ENCODE results near the gene WNT3A.
A peak's percentile ranks its signal among the peaks of the same experiment; 100 is the strongest.

Gene WNT3A

DNA sequence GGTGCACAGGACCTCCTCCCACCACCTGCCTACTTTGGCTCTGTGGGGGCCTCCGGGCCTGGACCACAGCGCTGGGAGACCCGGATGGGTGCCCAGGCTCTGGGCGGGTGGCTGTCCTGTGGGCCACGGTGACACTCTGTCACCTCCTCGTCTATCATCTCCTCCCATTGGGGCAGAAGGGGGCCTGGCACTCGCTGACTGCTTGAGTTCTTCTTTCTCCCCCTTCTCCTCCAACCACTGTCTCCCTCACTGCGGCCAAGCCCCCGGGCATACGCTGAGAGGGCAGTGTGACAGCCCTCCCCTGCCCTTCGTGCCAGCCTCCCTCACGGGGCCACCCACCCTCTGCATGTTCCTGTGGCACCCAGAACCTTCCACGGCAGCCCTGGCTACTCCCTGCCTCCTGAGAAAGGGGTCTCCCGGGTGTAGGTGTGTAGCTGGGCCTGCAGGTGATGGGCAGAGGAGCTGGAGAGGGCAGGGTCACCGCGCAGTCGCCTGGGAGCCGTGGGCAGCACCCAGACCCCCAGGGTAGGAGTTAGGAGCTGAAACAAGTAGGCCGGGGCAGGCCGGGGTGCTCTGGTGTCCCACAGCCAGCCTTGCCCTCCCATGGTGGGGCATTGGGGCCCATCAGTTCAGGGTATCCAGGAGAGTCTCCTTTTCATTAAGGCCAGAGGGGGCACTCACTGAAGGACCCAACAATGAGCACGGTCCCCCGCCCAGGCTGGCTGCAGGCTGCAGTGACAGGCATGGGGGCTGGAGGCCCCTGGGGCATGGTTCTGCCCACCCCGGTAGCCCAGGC lies 66.5 kb downstream of the WNT3A start:
- no peak for DNase-seq

DNA sequence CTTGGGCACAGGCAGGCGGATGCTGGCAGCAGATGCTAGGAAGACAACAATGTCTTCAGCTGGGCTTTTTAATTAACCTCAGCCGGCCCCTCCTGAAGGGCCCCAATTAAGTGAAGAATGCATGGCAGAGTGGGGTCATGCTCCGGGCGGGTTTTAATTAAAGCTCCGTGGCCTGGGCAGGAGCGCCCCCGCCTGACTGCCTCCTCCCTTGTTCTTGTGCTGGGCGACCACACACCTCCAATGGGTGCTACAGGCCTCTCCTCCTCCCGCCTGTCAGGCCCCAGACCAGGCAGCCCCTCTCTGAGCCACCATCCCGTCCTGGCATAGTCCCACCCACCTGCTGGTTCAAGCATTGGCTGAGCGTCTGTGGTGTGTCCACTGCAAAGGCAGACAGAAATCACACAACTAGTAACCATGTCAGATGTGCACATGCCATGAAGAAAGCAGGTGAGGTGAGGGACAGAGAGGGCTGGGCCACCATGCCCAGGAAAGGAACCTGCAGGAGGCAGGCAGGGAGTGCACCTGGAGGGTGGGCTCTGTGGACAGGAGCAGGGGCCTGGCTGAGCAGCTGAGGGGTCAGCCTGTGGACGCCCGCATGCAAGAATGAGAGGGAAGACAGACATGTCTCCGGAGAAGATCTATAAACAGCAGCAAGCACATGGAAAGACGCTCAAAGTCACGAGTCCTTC lies 67.2 kb downstream of the WNT3A start:
- DNase-seq = no peak

DNA sequence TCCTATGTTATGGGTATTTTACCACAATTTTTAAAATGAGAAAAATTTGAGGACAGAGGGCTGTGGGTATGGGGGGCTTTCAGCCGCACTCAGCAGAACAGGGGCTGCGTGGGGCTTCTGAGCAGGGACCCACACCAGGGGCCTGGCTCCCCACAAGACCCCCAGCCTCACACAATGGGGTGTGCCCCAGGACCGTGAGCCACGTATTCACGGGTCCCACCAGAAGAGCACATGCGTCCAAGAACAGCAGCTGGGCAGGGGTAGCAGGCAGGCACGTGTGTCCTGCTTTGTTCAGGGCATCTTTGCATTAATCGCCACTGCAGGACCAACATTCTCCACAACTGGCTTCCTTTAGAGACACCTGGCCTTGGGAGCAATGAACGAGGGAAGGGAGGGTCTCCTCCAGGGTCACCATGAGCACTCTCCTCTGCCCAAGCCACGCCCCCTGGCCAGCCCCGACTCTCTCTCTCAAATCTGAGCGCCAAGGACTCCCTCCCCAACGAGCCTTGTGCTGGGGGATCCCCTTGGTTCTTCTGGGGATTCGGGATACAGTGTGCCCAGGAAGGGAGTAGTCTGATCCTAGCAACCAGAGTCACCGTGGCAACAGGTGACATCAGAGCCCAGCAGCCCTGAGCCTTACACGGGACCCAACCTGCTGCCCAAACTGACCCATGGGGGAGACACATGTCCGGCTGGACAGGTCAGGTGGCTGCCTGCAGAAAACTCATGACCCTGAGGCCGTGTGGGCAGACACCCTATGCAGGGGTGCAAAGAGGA lies 68.3 kb downstream of the WNT3A start:
- DNase-seq = no peak

DNA sequence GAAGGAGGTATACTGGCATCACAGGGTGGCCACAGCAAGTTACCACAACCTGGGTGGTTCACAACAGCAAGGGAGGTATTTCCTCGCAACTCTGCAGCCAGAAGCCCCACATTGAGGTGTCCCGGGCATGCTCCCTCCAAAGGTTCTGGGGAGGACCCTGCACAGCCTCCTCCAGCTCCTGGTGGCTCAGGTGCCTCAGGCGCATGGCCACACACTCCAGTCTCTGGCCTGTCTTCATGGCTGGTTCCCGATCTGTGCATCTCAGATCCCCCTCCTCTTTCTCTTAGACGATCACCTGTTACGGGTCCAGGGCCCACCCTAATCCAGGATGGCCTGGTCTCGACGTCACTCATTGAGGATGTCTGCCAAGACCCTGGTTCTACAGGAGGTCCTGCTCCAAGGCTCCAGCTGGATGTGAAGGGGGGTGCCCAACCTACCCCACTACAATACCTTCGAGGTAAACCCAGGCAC lies 69.0 kb downstream of the WNT3A start:
- no peak for DNase-seq

DNA sequence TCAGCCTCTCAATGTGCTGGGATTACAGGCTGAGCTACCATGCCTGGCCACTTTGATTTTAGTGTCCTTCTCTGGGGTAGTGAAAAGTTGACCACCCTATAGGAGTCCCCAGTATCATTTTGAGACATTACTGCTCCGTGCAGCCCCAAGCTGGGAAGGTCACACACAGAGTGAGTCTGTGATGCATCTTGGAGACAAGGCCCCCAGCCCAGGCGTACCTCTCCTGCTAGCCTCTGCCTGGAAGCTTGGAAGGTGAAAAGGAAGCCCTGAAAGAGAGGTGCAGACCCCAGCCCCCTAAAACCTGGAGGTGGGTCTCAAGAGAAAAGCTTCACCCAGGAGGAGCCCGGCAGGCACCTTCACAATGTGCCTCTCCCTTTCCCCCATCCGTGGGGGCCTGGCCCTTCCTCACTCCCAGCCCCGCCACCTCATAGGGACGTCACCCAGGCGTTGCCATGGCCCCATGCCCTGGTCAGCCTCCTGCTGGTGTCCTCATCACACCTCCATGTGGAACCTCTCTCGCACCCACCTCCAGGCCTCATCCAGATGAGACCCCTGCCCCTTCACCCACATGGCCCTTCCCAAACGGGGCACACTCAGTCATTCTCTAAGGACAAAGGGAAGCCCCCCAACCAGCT lies 70.1 kb downstream of the WNT3A start:
- DNase-seq = no peak

DNA sequence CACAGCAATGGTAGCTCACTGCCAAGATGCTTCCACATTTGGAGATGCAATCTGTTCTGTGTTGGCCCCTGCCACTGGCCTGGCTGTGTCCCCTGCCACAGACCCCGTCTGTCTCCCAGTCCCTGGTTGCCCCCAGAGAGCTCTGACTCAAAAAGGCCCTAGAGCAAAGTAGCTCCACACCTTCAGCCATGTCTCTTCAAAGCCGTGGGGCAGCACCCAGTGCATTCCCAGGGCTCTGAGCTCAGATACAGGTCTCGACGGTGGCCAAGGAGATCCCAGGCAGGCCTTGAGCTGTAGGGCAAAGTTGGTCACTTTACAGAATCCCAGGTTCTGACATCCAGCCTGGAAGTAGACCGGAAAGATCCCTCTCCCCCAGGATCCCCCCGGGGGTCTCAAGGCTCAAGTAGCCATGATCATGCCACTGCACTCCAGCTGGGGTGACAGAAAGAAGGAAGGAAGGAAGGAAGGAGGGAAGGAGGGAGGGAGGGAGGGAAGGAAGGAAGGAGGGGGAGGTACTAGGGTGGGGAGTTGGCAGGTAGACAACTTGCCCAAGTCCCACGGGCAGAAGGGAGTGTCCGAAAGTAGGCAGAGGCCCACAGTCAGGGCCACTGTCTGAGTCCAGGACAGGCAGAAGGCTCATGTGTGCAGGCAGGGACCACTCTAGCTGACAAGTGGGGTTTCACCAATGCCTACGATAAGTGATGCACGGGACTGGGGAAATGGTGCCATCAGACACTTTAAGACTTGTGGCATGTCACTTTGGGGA lies 71.0 kb downstream of the WNT3A start:
- DNase-seq = no peak

DNA sequence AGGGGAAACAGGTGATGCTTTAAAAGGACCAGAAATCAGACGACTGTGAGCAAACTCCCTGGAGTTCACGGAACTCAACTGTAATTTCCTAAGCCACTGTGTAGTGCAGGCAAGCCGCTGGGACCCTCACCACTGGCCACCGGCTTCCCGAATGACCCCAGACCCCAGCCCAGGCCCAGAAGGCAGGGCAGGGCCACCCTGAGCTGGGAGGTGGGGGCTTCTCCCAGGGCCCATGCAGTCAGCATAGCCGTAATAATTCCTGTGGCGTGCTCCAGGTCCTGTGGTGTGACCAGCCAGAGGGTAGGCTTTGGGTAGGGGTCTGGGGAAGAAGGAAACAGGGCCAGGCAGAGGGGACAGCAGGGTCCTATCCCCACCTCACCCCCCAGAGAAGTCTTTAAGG lies 72.2 kb downstream of the WNT3A start:
- no peak for DNase-seq

DNA sequence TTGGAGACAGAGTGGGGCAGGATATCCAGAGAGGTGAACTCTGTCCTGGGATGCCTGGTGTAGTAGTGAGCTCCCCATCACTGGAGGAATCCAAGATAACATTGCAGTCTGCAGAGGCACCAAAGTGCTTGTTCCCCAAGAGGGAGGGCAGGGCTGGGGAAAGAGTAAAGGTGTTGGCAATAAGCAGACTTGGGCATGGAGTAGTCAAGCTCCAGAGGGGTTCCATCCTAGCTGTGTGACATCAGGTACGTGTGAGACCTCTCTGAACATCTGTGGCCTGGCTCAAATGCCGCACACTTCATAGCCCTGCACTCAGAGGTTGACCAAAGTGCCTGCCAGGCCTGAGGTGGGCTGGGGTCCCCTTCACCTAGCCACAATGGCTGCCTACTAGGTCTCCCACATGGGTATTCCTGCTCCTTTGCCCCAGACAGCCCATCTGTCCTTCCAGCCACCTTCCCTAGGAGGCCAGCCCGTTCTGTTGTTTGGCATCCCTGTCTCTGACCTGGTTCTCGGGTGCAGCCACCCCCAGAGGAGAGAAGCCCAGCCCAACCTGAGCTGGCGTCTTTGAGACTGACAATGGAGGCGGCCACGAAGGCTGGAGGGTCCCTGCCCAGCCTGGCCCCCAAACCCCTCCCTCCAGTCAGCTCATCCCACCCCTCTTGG lies 72.9 kb downstream of the WNT3A start:
- no peak for DNase-seq

DNA sequence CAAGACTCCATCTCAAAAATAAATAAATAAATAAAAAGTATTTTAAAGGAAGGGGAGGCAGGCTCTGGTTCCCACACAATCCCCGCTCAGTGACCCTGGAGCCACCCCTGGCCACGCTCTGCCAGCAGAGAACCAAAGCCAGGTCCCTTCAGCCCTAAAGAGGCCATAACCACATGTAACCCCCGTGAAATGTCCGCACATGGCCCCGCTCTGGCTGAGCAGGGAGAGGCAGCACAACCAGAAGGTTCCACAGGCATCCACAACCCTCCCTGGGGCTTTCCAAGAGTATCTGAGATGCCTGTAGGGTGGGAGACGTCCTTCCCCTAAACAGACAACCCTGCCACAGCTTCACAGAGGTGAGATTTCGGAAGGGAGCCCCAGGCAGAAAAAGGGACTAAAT lies 74.3 kb downstream of the WNT3A start:
- DNase-seq = no peak

DNA sequence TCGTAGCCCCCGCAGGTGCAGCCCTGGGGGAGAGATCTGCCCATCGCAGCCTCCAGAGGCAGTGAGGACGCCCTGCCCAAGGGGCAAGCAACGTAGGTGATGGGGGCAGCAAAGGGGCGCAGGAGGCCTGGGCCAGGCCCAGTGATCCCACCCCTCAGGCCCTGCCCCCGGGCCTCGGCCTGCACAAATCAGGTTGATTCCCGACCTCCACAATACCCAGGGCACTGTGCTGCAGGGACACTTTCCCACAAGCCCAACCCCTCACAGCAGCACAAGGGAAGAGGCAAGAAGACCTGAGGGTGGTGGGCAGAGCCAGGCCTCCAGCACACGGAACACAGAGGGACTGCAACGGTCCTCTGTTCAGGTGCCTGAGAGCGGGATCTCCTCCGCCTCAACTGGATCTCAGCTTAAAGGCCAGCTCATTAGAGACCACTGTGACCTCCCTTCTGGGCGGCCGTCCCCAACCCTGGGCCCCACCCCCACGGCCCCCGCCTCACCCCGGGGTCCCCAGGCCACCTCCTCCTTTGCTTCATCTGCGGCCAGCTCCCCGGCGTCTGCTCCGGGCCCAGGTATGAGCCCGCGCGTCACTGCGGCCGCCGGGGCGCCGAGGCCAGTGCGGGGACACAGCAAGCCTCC lies 74.9 kb downstream of the WNT3A start:
- no peak for DNase-seq

DNA sequence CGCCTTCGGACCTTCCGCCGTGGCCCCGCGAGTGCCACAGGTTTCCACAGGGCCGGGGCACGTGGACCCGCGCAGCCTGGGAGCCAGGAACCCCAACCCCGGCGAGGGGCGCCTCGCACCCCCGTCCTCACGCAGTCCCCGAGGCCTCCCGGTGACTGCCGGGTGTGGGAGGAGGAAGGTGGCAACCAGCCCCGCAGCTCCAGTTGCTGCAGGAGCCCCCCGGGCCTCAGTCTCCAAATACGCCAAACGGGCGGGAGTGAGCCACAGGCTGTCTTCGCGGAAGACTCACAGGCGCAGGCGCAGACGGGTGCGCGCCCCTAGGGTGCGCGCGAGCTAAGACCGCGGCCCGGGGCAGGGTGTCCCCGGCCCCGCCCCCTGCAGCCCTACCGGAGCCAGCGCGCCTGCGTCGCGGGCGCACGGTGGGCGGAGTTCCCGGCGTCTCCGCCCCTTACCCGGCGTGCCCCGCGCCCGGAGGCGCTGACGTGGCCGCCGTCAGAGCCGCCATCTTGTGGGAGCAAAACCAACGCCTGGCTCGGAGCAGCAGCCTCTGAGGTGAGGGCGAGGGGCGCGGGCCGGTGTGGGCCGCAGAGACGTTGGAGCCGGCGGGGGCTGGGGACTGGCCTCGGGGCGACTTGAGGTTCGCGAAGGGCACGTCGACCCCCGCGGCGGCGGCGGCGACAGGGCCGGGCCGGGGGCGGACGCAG lies 75.6 kb downstream of the WNT3A start, which contains the start of gene ARF1:
Gene ARF1 (plus strand): TSS at position 495 of the 704 bp plus-strand sequence. CDS start 14,407 bp downstream, outside the sequence.
- peak; percentile 61 to 67 for DNase-seq

DNA sequence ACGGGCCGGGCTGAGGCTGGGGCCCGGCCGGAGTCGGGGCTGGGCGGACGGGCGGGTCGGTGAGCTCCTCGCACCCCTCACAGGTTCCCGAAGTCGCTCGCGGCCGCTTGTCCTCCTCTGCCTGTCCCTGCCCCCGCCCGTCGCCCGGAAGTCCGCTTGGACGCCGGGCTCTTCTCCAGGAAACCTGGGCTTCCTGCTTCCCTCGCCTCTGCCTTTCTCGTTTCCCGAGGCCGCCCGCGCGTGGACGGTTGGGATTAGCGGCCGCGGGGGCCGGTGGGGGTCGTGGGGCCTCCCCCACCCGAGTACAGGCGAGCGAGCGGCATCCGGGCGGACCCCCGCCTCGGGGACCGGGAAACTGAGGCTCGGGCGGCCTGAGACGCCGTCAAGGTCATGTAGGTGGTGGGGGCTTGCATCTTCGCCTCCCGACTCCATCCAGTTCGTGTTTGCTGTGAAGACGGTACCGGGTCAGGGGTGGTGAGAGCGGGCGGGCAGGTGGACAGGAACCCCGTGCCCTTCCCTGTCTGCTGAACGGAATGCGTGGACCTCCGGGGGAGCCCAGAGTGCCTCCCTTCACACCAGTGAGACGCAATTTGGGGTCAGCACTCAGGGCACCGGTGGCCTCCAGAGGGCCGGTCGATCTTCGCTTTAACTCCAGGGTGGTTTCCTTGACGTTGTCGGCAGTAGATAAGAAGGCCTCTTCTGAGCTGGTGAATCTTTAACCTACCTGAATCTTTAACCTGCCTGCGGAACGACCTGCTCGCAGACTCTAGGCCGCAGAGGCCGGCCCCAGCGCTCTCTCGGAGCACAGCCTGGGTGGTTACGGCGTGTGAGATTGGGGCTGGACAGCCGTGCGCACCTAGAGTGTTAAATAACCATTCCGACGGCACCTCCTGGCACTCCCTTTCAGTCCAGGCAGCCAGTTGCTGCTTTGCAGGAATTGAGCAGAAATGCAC lies 76.4 kb downstream of the WNT3A start:
- no peak for DNase-seq

DNA sequence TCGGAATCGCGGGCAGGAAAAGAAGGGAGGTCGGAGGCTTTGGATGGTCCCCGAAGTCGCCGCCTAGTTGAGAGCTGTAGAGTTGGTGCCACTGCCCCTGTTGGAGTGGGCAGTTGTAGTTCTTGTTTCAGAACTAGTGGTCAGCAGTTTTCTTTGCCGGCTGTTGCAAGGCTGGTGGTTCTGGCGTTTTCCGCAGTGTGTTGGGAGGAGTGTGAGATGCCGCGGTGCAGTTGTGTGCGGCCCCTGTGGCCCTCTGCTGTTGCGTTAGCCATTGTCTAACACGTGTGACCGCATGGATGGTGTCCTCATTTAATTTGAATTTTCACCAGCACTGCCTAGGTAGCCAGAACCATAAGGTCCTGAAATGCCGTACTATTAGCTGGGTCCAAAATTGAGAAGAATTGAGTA lies 77.1 kb downstream of the WNT3A start:
- DNase-seq = no peak

DNA sequence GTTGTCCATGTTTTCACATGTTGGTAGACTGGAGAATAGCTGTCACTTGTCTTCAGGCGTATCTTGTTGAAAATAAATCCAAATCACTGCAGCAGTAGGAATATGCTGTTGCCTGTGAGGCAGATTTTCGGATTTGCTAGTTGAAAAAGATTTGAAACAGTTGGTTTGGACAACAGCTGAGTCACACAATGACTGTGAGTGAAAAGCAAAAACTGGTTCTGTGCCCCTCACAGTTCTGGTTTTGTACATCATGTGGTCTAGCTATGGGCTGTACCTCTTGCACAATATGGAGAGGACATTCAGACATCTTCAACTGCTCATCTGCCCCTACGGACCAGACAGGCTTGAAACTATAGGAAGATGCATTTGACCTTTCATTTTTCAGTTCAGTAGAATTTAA lies 77.5 kb downstream of the WNT3A start:
- no peak for DNase-seq

DNA sequence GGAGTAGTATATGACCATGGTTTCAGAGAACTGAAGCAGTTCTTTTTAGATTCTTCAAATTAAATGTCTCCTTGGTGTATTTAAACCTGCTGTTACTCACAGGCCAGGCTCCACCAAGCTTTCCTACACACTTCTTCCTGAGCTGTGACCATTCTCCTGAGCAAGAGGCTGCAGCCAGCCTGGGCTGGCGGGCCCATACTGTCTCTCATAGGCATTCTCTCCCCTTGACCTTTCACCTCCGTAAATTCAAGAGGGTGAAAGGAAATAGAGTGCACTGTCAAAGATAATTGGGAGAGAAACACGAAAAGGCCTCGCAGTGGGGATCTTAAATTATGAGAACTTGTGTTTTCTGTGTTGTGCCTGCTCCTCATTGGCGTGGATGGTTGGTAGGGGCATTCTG lies 78.0 kb downstream of the WNT3A start:
- DNase-seq = no peak

DNA sequence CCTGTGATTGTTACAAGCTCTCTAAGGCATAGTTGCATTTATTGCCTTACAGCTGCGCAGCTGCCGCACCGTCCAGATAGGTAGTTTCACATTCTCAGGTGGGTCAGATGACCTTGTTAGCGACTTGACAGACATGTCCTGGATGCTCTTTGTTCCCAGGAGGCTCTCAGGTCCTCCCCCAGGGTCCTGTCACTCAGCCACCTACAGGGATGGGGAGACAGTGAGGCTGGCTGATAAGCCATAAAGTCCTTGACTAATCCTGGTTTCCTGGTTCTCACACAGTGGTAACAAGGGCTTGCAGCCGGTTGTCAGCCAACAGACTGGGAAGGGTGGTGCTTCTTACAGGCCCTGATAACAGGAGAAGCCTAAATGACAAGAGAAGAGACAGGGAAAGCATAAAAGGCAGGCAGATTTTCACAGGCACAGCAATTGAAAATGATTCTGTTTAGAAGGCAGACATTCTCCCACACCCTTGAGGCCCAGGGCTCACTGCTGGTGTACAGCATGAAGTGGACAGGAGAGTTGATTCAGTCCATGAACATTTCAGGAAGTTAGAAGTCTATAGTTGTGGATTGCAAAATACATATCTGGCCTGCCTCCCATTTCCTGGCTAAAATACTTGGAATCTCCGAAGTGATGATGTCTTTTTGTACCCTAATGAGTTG lies 78.6 kb downstream of the WNT3A start:
- no peak for DNase-seq

DNA sequence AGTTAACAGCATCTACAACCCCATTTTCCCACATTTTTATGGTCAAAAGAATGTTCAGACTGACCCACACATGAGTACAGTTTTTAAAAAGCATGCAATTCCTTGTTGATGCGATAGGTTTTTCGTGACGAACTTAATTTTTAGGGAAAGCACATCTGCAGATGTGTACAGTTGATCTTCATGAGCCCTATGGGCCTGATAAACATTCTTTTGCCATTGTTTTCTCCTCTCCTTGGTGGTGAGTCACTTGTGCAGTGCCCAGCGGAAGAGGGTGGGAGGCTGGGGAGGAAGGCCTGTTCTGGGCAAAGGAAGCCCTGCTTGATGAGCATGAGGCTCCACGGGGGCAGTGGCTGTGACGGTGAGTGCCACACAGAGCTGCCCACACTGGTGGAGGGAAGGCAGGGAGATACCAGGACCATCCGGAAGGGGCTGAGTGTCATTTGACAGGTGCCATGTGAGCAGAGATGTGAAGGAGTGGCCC lies 81.0 kb downstream of the WNT3A start:
- no peak for DNase-seq

Data from NCI-H187 (cell line).